ENCODE data around the gene TOPAZ1. TPM values are rescaled to one million over a fixed set of nuclear protein-coding genes. Genes with fewer than 3 reads are reported as not detected.

The TOPAZ1 gene
- polyA plus RNA-seq, 2 of the 4 experiments (the other 2 are of a cell fraction), result not detected

- Histone ChIP-seq H3K4me2 (no peak overlapping the region), H3K9me3 (peaks cover 5% of the 10 kb centered on the region; the same call in 2 of the 3 replicates), H3K4me3 (no peak overlapping the region), H3K4me1 (no peaks in the 10 kb centered on the region), H3K27ac (no peak overlapping the region)
- ATAC-seq, result no peak
- no peak for TF ChIP-seq ZFP36 (IDR thresholded peaks at IDR 0.05; ENCODE audit: borderline replicate concordance, partially characterized antibody)
- TF ChIP-seq E2F6 (IDR thresholded peaks at IDR 0.05; ENCODE audit: borderline replicate concordance, low read depth), result no peak
- no peak for TF ChIP-seq PHF8 (IDR thresholded peaks at IDR 0.05; ENCODE audit: borderline replicate concordance, low read depth)
- TF ChIP-seq RARB (CRISPR knock-in tag; IDR thresholded peaks at IDR 0.05), result no peak
- TF ChIP-seq GATA3 (IDR thresholded peaks at IDR 0.05; ENCODE audit: borderline replicate concordance), result no peak
- TF ChIP-seq FOXS1 (CRISPR knock-in tag; IDR thresholded peaks at IDR 0.05), result no peak
- TF ChIP-seq RAD21 (conservative IDR thresholded peaks at IDR 0.05 in 1 of 2, IDR thresholded peaks at IDR 0.05 in 1 of 2), result no peak
- ChIA-PET CTCF (no interaction called here), POLR2A (no interaction called here)
- no peak for DNase-seq (ENCODE audit: low read depth in 1 of 2, low spot score in 1 of 2)
- FAIRE-seq, result no peak
- WGBS (ENCODE audit: missing lambda C conversion rate), result 26% methylated on average over 5 of the region's 5 CpGs
Observed at GRCh38 chr3:44252332-44252959, 10.8 kb downstream of the TOPAZ1 start.

- FAIRE-seq (no peak), DNase-seq (ENCODE audit: low read depth in 1 of 2, low spot score in 1 of 2) (no peak), ATAC-seq (no peak)
- Histone ChIP-seq H3K9me3 (no peaks in the 10 kb centered on the region; the same call in 2 of the 3 replicates), H3K4me1 (no peaks in the 10 kb centered on the region), H3K27ac (no peak overlapping the region), H3K4me2 (no peak overlapping the region), H3K4me3 (no peak overlapping the region)
- TF ChIP-seq REST (IDR thresholded peaks at IDR 0.05) (no peak), NR3C1 (IDR thresholded peaks at IDR 0.05) (no peak), EHMT2 (IDR thresholded peaks at IDR 0.05; ENCODE audit: low read depth) (no peak), FOSL2 (IDR thresholded peaks at IDR 0.05) (no peak), FOSL2 (CRISPR knock-in tag; IDR thresholded peaks at IDR 0.05) (no peak), ATOH8 (CRISPR knock-in tag; IDR thresholded peaks at IDR 0.05; ENCODE audit: low read depth) (no peak), ELK1 (IDR thresholded peaks at IDR 0.05; ENCODE audit: low read depth, low read length) (no peak), HMGXB4 (CRISPR knock-in tag; IDR thresholded peaks at IDR 0.05; ENCODE audit: borderline replicate concordance) (no peak), CBX2 (IDR thresholded peaks at IDR 0.05; ENCODE audit: borderline replicate concordance, low read depth) (no peak), MAFK (IDR thresholded peaks at IDR 0.05; ENCODE audit: partially characterized antibody) (no peak)
- POLR2A ChIA-PET, result no interaction called here
- CTCF ChIA-PET, result no interaction called here
- 73% methylated on average over 1 of the region's 1 CpG for WGBS (ENCODE audit: missing lambda C conversion rate)
Observed at GRCh38 chr3:44259404-44259803, 17.7 kb downstream of the TOPAZ1 start.

Measured in A549 (cell line).